GM13977 (cell line): ENCODE measurements around the gene EPDR1.

Source experiments
- DNase-seq: peaks from one replicate; pipeline ENCODE4 v3.0.0; 2012; ENCODE audit warnings: low spot score
- CTCF ChIP-seq: IDR thresholded peaks from 2 replicates; pipeline ENCODE4 v1.5.1; 2012; ENCODE audit warnings: mild to moderate bottlenecking, control low read depth; ENCODE audit not compliant: insufficient read depth; ENCODE audit errors: extremely low read depth, missing control alignments
- in situ Hi-C: fragments of 300-500 bp; cut with MboI; formaldehyde crosslinking; loops from one replicate; pipeline ENCODE4 v1.12.0; 2022; ENCODE audit warnings: low sequenced_read_pairs, low pct_unique_long_range_greater_than_20kb, mixed read lengths, inconsistent platforms; ENCODE audit not compliant: unreplicated experiment

Gene EPDR1

GRCh38 chr7:37956791-37957190 is 36.4 kb downstream of the EPDR1 start:
- in situ Hi-C loops = no loop called here
- DNase-seq = no peak
- no peak for TF ChIP-seq CTCF

- no peak for TF ChIP-seq CTCF
- in situ Hi-C loops = no loop called here
- no peak for DNase-seq
Measured at GRCh38 chr7:37957221-37957970, 37.0 kb downstream of the EPDR1 start.

- in situ Hi-C loops = no loop called here
- TF ChIP-seq CTCF = no peak
- DNase-seq = no peak
Measured at GRCh38 chr7:37960483-37960882, 40.0 kb downstream of the EPDR1 start.

GRCh38 chr7:37961251-37961650 is 40.8 kb downstream of the EPDR1 start:
- no peak for DNase-seq
- in situ Hi-C loops = no loop called here

GRCh38 chr7:37964196-37964595 is 43.8 kb downstream of the EPDR1 start:
- in situ Hi-C loops = no loop called here
- DNase-seq = no peak
- TF ChIP-seq CTCF = no peak

More at GRCh38 chr7:37961251-37961650, 40.8 kb downstream of the EPDR1 start:
- TF ChIP-seq CTCF = no peak

- in situ Hi-C loops = no loop called here
- no peak for DNase-seq
- TF ChIP-seq CTCF = no peak
Measured at GRCh38 chr7:37970211-37970610, 49.8 kb downstream of the EPDR1 start.
